Measurements from ENCODE around the gene SNRPA. TPM values are rescaled to one million over a fixed set of nuclear protein-coding genes. Genes with fewer than 3 reads are reported as not detected.

Gene SNRPA
- total and polyA plus RNA-seq, 12 donors, result 18.5 to 176 (median 62.9) TPM

DNA sequence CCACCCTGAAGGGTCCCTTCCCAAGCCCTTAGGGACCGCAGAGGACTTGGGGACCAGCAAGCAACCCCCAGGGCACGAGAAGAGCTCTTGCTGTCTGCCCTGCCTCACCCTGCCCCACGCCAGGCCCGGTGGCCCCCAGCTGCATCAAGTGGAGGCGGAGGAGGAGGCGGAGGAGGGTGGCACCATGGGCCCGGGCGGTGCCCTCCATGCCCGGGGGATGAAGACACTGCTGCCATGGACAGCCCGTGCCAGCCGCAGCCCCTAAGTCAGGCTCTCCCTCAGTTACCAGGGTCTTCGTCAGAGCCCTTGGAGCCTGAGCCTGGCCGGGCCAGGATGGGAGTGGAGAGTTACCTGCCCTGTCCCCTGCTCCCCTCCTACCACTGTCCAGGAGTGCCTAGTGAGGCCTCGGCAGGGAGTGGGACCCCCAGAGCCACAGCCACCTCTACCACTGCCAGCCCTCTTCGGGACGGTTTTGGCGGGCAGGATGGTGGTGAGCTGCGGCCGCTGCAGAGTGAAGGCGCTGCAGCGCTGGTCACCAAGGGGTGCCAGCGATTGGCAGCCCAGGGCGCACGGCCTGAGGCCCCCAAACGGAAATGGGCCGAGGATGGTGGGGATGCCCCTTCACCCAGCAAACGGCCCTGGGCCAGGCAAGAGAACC lies 49.5 kb downstream of the SNRPA start:
- no peaks in the 10 kb centered on the region for H3K27me3 ChIP-seq
- H3K4me3 ChIP-seq, result peak overlapping the region in 2 of 4 donors; percentile 87 to 96
- TF ChIP-seq, protein P1, sequence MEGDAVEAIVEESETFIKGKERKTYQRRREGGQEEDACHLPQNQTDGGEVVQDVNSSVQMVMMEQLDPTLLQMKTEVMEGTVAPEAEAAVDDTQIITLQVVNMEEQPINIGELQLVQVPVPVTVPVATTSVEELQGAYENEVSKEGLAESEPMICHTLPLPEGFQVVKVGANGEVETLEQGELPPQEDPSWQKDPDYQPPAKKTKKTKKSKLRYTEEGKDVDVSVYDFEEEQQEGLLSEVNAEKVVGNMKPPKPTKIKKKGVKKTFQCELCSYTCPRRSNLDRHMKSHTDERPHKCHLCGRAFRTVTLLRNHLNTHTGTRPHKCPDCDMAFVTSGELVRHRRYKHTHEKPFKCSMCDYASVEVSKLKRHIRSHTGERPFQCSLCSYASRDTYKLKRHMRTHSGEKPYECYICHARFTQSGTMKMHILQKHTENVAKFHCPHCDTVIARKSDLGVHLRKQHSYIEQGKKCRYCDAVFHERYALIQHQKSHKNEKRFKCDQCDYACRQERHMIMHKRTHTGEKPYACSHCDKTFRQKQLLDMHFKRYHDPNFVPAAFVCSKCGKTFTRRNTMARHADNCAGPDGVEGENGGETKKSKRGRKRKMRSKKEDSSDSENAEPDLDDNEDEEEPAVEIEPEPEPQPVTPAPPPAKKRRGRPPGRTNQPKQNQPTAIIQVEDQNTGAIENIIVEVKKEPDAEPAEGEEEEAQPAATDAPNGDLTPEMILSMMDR (IDR thresholded peaks at IDR 0.05), result no peak
- no peak for TF ChIP-seq POLR2A (IDR thresholded peaks at IDR 0.05)
- peak in 1 of 7 donors; percentile 37 for DNase-seq
- peaks cover 0 to 12% of the 10 kb centered on the region in 2 donors for H3K36me3 ChIP-seq (replicated peaks in 1 of 2)
- peak overlapping the region; percentile 20 to 94 (median 89) for H3K27ac ChIP-seq
- H3K9me3 ChIP-seq (replicated peaks in 1 of 3), result no peaks in the 10 kb centered on the region
- peaks cover 52 to 66% of the 10 kb centered on the region in 2 donors for H3K4me1 ChIP-seq (replicated peaks in 1 of 2)
- intact Hi-C loops (cut with DNase I), result loop anchor here in 1 of 2 donors (5.0 kb wide), 1 partner anchor 138 kb away; no protein-coding TSS in a partner anchor
- 52 to 60% (median 55%) methylated on average over 12 to 27 of the region's 27 CpGs for WGBS, 4 donors

DNA sequence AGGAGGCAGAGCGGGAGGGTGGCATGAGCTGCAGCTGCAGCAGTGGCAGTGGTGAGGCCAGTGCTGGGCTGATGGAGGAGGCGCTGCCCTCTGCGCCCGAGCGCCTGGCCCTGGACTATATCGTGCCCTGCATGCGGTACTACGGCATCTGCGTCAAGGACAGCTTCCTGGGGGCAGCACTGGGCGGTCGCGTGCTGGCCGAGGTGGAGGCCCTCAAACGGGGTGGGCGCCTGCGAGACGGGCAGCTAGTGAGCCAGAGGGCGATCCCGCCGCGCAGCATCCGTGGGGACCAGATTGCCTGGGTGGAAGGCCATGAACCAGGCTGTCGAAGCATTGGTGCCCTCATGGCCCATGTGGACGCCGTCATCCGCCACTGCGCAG lies 50.0 kb downstream of the SNRPA start:
- Histone ChIP-seq H3K36me3 (replicated peaks in 1 of 2) (peaks cover 0 to 14% of the 10 kb centered on the region in 2 donors), H3K4me3 (peak overlapping the region in 1 of 4 donors; percentile 87), H3K27ac (peak overlapping the region in 4 of 5 donors; percentile 14 to 94 (median 60)), H3K4me1 (replicated peaks in 1 of 2) (peaks cover 57 to 71% of the 10 kb centered on the region in 2 donors), H3K9me3 (replicated peaks in 1 of 3) (no peaks in the 10 kb centered on the region), H3K27me3 (no peaks in the 10 kb centered on the region)
- 60 to 87% (median 75%) methylated on average over 3 to 27 of the region's 27 CpGs for WGBS, 4 donors
- intact Hi-C loops (cut with DNase I), result loop anchor here in 1 of 2 donors (5.0 kb wide), 1 partner anchor 139 kb away; no protein-coding TSS in a partner anchor
- DNase-seq, result peak in 1 of 7 donors; percentile 48
- TF ChIP-seq POLR2A (IDR thresholded peaks at IDR 0.05), result no peak
- TF ChIP-seq, protein P1 (IDR thresholded peaks at IDR 0.05), result no peak

DNA sequence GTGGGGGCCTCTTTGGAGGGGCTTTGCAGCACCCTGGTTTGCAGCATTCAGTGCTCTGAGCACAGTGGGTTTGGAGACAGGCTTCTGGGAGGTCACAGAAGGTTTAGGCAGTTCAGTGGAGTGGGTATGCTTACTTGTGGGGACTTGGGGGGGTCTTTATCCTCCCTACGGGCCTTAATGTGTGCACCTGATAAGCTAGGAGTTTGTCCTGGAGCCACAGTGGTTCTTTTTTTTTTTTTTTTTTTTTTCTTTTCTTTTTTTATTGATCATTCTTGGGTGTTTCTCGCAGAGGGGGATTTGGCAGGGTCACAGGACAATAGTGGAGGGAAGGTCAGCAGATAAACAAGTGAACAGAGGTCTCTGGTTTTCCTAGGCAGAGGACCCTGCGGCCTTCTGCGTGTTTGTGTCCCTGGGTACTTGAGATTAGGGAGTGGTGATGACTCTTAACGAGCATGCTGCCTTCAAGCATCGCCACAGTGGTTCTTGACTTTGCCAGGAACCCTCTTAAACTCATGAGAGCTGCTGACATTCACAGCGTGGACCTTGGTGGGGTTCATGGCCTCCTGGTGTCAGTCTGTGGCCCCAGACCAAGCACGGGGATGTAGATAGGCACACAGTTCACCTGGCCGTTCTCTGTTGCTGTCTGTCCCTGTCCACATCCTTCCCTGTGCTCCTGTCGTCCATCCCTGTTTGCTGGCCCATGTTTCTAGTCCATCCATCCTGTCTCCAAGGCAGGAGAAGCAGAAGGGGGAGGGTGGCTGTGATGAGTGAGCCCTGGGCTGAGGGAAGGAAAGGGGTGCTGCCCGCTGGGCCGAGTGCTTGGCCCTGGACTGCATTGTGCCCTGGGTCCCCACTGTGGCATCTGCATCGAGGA lies 50.7 kb downstream of the SNRPA start:
- intact Hi-C loops (cut with DNase I), result loop anchor here in 1 of 2 donors (5.0 kb wide), 1 partner anchor 139 kb away; no protein-coding TSS in a partner anchor
- no peak for DNase-seq
- Histone ChIP-seq H3K27ac (peak overlapping the region in 4 of 5 donors; percentile 4 to 94 (median 77)), H3K36me3 (replicated peaks in 1 of 2) (peaks cover 0 to 14% of the 10 kb centered on the region in 2 donors), H3K4me1 (replicated peaks in 1 of 2) (peaks cover 57 to 77% of the 10 kb centered on the region in 2 donors), H3K27me3 (no peaks in the 10 kb centered on the region), H3K9me3 (replicated peaks in 1 of 3) (no peaks in the 10 kb centered on the region), H3K4me3 (peak overlapping the region in 1 of 4 donors; percentile 87)
- TF ChIP-seq, protein P1 (IDR thresholded peaks at IDR 0.05), result no peak
- TF ChIP-seq POLR2A (IDR thresholded peaks at IDR 0.05), result no peak
- WGBS, 4 donors, result 14 to 29% (median 23%) methylated on average over 6 to 13 of the region's 13 CpGs

Data from adrenal gland (tissue), 12 donors.